Right kidney (tissue), 1 donor: ENCODE results near the gene MED16.
"Not testable (repeated sequence)": the region's sequence is repeated elsewhere in the genome, so short reads cannot be mapped to it uniquely, and the experiment has no call there.

Experiments
- DNase-seq: peaks from one replicate; pipeline ENCODE4 v3.0.0-alpha.2; 2016

Gene MED16

GRCh38 chr19:911197-912033 lies 18.4 kb upstream of the MED16 start:
- no peak for DNase-seq

GRCh38 chr19:907183-907853 lies 14.3 kb upstream of the MED16 start:
- DNase-seq: no peak

DNA sequence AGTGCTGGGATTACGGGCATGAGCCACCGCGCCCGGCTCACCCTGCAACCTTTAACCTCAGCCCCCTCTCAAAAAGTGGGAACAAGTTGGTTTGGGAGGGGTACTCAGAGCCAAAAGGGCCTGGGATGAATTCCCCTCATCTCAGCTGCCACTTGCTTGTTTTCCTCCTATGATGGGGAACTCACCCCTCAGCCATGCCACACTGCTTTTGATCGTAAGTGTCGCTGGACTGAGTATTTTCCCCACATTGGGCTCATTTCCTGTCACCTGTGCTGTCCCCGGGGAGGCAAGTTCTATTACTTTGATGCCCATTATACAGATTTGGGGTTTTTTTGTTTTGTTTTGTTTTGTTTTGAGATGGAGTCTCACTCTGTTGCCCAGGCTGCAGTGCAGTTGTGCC lies 13.5 kb upstream of the MED16 start:
- DNase-seq: no peak

GRCh38 chr19:904545-904944 lies 11.6 kb upstream of the MED16 start:
- no peak for DNase-seq

DNA sequence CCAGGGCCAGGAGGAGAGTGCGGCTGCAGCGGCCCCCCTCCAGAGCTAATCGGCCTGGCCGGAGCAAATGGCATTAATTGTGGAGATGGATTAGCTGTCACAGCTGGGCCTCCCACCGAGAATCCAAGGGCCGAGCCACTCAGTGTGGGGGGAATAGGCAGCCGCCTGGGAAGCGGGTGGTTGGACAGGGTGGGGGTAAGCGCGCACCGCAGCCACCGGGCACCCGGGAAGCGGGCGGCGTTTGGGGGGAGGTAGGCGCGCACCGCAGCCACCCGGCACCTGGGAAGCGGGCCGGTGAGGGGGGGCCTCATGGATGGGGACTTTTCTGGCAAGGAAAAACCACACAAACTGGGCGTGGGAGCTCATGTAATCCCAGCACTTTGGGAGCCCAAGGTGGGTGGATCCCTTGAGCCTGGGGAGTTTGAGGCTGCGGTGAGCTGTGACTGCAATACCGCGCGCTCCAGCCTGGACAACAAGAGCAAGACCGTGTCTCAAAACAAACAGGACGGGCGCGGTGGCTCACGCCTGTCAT lies 10.3 kb upstream of the MED16 start:
- DNase-seq: peak; percentile 63

DNA sequence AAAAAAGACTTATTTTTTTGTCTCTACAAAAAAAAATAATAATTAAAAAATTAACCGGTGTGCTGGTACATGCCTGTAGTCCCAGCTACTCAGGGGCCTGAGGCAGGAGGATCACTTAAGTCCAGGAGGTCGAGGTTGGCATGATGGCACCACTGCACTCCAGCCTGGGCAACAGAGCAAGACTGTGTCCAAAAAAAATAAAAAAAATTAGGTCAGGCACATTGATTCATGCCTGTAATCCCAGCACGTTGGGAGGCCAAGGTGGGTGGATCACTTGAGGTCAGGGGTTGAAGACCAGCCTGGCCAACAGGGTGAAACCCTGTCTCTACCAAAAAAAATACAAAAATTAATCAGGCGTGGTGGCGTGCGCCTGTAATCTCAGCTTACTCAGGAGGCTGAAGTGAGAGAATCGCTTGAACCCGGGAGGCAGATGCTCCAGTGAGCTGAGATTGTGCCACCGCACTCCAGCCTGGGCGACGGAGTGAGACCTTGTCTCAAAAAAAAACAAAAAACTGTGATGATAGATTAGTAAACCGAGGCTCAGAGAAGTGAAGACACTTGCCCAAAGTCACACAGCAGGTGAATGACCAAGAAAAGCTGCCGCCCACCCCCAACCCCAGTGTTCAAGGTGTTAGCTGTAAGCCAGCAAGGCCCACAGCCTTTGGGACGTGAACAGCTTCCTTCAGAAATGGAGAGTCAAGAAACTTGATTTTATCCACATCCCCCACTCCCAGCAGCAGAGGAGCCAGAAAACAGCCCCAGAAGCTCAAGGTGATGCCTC lies 9.6 kb upstream of the MED16 start:
- no peak for DNase-seq

DNA sequence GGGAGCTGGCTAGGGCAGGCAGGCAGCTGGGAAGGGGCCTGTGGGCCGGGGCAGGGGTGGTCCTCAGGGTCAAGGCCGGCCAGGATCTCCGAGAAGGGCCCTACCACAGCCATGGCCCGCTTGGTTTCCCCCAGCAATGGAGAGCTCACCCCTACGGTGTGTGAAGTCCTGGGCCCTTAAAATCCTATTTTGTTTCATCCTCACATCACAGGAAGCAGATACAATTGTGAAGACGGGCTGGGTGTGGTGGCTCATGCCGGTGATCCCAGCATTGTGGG lies 9.0 kb upstream of the MED16 start:
- no peak for DNase-seq

DNA sequence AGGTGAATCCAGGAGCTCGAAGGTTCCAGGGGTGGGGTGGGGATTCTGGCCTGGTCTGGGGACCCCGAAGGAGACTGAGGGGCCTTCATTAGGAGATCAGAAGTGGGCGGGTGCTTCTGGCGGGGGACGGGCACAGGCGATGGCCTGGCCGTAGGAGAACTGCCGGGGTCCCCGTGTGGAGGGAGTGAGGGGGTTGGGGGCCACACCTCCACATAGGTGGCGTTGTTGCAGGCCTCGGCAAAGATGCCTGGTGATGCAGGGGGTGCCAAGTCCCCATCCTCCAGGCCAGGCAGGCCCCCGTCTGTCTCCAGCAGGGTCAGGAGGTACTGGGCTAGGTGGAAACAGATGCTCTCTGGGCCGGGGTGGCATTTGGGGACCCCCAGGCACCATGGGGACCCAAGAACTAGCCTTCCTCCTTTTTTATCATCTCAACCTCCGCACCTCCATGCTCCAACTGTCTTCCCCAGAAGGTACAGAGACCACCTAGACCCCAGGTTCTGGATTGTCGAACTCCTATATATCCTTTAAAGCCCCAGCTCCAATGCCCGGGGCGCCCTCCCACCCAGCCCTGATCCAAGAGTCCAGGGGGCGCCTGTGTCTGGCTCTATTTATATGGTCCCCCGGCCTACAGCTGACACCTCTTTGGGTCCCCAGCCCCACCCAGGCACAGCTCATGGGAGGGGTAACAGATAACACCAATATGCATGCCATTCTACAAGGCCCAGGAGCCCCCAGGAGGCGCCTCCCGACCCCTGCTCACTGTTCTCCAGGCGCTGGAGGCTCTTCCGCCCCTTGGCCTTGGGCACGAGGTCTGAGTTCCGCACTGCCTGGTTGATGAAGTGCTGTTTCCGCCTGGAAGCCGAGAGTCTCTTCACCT lies 8.5 kb upstream of the MED16 start:
- DNase-seq: no peak

DNA sequence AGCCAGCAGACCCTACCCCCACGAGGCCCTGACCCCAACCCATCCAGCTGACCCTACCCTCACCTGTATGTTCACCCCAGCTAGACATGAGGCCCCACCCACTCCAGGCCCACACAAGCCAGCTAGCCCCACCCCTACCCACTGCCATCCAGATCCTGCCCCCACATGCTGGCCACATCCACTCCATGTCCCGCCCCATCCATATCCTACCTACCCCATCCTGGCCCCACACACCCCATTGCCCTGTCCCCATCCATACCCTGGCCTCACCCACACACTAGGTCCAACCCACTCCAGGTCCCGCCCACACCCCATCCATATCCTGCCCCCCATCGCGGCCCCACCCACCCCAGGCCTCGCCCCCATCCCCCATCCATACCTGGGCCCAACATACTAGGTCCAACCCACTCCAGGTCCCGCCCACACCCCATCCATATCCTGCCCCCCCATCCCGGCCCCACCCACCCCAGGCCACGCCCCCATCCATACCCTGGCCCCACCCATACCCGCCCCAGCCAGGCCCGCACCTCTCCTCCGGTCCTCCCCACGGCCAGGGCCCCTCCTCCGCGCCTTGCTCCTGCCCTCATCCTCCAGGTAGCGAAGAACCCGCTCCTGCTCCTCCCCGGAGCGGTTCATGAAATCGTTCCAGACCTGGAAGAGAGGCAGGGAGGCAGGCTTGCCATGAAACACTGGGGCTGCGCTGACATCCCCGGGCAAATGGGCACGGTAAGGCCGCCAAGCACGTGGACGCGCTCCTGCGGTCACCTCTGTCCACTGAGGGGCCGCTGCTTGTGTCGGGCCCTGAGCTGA lies 7.5 kb upstream of the MED16 start:
- DNase-seq: no peak

GRCh38 chr19:900043-900301 lies 7.0 kb upstream of the MED16 start:
- no peak for DNase-seq

DNA sequence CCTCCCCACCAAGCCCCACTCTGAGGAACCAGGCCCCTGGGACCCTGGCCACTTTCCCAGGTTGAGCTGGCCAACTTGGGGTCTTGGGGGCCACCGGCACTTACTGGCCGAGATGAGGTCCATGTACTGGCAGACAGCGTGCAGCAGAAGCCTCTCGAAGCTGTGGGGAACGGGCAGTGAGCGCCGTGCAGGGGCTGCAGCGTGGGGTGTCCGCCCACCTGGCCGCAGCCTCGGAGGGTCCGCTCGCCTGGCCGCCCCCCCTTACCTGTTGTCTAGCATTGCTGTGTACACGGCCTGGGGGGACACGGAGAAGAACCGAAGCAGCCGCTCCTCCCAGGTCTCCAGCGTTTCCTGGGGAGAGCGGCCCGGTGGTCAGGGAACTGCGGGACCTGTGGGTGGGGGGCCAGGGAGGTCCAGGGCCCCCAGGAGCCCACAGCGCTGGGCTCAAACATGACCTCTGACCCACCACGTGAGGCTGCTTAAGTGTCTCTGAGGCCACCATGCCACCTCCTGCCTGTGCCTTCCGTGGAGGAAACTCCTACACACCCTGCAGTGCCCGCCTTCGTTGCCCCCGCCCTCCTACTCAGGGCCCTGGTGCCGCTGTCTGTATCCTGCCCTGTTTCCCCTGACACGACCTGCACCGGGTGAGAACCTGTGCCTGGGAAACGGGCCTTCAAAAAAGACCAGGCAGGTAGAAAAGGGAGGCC lies 6.5 kb upstream of the MED16 start:
- DNase-seq: no peak

DNA sequence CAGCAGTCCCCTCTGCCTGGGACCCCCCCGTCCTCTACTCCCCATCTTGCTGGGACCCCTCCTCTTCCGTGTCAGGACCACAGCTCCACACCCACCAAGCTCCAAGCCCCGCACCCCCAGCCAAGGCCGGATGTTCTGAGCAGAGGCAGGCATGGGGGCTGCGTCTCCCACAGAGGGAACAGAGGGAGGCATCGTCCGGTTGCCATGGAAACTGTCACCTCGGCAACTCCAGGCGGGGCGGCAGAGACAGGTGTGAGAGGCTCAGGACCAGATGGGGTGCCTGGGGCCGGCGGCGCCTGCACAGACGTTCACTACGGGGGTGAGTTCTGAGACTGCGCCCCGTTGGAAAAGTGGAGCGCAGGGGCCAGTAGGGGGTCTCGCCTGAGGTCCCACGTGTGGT lies 5.7 kb upstream of the MED16 start:
- peak; percentile 58 for DNase-seq

- DNase-seq: no peak
Measured at GRCh38 chr19:897442-898039, 4.6 kb upstream of the MED16 start.

DNA sequence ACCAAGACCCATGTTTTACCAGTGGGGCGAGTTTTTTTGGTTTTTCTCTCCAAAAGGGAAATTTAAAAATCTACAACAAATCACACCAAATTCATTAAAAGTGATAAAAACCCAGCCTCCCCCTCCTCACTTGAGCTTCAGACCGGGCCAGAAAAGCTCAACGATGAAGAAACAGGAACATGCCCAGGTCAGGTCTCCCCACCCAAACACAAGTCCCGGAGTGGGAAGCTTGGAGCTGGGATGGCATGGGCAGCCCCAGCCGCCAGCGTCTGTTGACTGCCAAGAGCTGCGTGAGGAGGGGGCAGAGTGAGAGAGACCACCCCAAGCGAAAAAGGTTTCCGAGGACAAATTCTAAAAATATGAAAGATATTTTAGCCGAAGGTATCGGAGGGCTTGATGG lies 4.0 kb upstream of the MED16 start:
- no peak for DNase-seq

- no peak for DNase-seq
Measured at GRCh38 chr19:896434-896833, 3.4 kb upstream of the MED16 start.

GRCh38 chr19:892243-892893 lies 619 bp downstream of the MED16 start:
- DNase-seq: no peak

GRCh38 chr19:891421-892200 lies 1.4 kb downstream of the MED16 start:
- DNase-seq: not testable (repeated sequence)

DNA sequence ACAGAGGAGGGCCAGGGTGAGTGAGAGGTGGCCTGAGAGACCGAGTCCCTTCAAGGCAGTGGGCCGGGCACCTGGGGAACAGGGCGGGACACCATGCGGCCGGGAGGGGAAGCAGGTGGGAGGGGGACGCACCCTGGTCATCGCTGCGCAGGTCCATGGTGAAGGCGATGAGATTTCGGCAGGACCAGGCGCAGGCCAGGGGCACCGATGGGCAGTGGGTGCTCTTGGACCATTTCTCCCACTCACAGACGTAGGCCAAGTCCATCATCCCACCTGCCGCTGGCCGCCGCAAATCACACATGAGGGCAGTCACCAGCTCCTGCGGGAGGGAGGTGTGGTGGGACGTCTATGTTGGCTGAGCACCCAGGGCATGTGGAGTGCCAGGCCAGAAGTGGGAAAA lies 2.2 kb downstream of the MED16 start:
- DNase-seq: no peak

DNA sequence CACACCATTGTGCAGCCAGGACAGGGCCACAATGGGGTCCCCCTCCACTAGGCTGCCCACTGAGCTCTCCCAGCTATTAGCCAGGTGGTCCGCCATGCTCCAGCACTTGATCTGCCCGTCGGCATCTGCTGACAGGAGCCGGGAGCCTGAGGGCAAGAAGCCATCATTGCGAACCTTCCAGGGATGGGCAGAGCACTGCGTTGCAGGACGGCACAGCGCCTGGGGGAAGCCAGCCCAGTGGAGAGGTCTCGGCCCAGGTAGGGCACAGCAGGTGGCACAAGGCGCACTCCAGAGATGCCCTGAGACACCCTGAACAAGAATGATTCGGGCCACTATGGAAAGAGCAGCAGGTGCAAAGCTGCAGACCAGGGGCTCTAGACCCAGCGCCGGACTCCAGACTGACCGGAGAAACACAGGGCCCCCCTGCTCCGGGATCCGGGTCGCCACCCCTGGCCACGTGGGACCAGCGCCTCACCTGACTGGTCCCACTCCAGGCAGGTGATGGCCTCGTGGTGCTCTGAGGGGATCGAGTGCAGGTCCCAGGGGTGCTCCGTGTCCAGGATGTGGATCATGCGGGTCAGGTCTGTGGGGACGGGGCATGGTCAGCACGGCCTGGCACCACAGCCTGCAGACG lies 3.2 kb downstream of the MED16 start:
- no peak for DNase-seq
